ENCODE measurements around the gene CREB5. TPM values are rescaled to one million over a fixed set of nuclear protein-coding genes. Genes with fewer than 3 reads are reported as not detected.

CREB5 gene
- total RNA-seq, 1 experiment from 2014 or later: 1.3 TPM

- H3K9me3 Mint-ChIP-seq: no peaks in the 10 kb centered on the region
- H3K27me3 Mint-ChIP-seq (ENCODE audit: low read depth): no peaks in the 10 kb centered on the region
- TF ChIP-seq ATF3 (CRISPR knock-in tag; conservative IDR thresholded peaks at IDR 0.05) (no peak), SOX15 (CRISPR knock-in tag; IDR thresholded peaks at IDR 0.05) (no peak), HMGA2 (CRISPR knock-in tag; IDR thresholded peaks at IDR 0.05) (no peak), ZNF121 (CRISPR knock-in tag; IDR thresholded peaks at IDR 0.05) (no peak), NFE2L1 (CRISPR knock-in tag; IDR thresholded peaks at IDR 0.05) (no peak), NFATC4 (CRISPR knock-in tag; IDR thresholded peaks at IDR 0.05) (no peak), ZNF317 (CRISPR knock-in tag; IDR thresholded peaks at IDR 0.05; ENCODE audit: borderline replicate concordance, low read depth) (no peak), OVOL2 (CRISPR knock-in tag; IDR thresholded peaks at IDR 0.05; ENCODE audit: borderline replicate concordance) (no peak)
- TF ChIP-seq, protein P1, sequence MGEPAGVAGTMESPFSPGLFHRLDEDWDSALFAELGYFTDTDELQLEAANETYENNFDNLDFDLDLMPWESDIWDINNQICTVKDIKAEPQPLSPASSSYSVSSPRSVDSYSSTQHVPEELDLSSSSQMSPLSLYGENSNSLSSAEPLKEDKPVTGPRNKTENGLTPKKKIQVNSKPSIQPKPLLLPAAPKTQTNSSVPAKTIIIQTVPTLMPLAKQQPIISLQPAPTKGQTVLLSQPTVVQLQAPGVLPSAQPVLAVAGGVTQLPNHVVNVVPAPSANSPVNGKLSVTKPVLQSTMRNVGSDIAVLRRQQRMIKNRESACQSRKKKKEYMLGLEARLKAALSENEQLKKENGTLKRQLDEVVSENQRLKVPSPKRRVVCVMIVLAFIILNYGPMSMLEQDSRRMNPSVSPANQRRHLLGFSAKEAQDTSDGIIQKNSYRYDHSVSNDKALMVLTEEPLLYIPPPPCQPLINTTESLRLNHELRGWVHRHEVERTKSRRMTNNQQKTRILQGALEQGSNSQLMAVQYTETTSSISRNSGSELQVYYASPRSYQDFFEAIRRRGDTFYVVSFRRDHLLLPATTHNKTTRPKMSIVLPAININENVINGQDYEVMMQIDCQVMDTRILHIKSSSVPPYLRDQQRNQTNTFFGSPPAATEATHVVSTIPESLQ (CRISPR knock-in tag; IDR thresholded peaks at IDR 0.05): no peak
- TF ChIP-seq, protein P2, sequence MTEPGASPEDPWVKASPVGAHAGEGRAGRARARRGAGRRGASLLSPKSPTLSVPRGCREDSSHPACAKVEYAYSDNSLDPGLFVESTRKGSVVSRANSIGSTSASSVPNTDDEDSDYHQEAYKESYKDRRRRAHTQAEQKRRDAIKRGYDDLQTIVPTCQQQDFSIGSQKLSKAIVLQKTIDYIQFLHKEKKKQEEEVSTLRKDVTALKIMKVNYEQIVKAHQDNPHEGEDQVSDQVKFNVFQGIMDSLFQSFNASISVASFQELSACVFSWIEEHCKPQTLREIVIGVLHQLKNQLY (CRISPR knock-in tag; IDR thresholded peaks at IDR 0.05): no peak
- no peaks in the 10 kb centered on the region for H3K36me3 Mint-ChIP-seq
- H3K27ac Mint-ChIP-seq: no peak overlapping the region
- ChIA-PET CTCF (interaction anchor here (1.6 kb wide), 1 partner anchor 9 kb away, joined by 4 read pairs; no protein-coding TSS in a partner anchor), POLR2A (no interaction called here)
- DNase-seq (ENCODE audit: low spot score) (no peak), ATAC-seq (no peak)
- H3K4me3 Mint-ChIP-seq: no peak overlapping the region
- peaks cover 4% of the 10 kb centered on the region for H3K4me1 Mint-ChIP-seq
Measured at GRCh38 chr7:28382144-28382543, 30.2 kb upstream of the CREB5 start.

GRCh38 chr7:28383975-28384374 lies 28.3 kb upstream of the CREB5 start:
- TF ChIP-seq CREB1 (CRISPR knock-in tag; IDR thresholded peaks at IDR 0.05): no peak
- no peak for TF ChIP-seq HMGA2 (CRISPR knock-in tag; IDR thresholded peaks at IDR 0.05)
- no peak for TF ChIP-seq ESRRA (CRISPR knock-in tag; IDR thresholded peaks at IDR 0.05; ENCODE audit: borderline replicate concordance)
- TF ChIP-seq ATF3 (CRISPR knock-in tag; conservative IDR thresholded peaks at IDR 0.05): no peak
- TF ChIP-seq, protein P3, sequence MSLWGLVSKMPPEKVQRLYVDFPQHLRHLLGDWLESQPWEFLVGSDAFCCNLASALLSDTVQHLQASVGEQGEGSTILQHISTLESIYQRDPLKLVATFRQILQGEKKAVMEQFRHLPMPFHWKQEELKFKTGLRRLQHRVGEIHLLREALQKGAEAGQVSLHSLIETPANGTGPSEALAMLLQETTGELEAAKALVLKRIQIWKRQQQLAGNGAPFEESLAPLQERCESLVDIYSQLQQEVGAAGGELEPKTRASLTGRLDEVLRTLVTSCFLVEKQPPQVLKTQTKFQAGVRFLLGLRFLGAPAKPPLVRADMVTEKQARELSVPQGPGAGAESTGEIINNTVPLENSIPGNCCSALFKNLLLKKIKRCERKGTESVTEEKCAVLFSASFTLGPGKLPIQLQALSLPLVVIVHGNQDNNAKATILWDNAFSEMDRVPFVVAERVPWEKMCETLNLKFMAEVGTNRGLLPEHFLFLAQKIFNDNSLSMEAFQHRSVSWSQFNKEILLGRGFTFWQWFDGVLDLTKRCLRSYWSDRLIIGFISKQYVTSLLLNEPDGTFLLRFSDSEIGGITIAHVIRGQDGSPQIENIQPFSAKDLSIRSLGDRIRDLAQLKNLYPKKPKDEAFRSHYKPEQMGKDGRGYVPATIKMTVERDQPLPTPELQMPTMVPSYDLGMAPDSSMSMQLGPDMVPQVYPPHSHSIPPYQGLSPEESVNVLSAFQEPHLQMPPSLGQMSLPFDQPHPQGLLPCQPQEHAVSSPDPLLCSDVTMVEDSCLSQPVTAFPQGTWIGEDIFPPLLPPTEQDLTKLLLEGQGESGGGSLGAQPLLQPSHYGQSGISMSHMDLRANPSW (CRISPR knock-in tag; conservative IDR thresholded peaks at IDR 0.05; ENCODE audit: low read depth): no peak
- TF ChIP-seq JUN (CRISPR knock-in tag; IDR thresholded peaks at IDR 0.05): no peak
- no peak for TF ChIP-seq GTF2I (CRISPR knock-in tag; conservative IDR thresholded peaks at IDR 0.05)
- no peak for TF ChIP-seq TEAD1 (CRISPR knock-in tag; IDR thresholded peaks at IDR 0.05)
- no peak for TF ChIP-seq FOXK1 (CRISPR knock-in tag; IDR thresholded peaks at IDR 0.05)
- TF ChIP-seq, protein P4, sequence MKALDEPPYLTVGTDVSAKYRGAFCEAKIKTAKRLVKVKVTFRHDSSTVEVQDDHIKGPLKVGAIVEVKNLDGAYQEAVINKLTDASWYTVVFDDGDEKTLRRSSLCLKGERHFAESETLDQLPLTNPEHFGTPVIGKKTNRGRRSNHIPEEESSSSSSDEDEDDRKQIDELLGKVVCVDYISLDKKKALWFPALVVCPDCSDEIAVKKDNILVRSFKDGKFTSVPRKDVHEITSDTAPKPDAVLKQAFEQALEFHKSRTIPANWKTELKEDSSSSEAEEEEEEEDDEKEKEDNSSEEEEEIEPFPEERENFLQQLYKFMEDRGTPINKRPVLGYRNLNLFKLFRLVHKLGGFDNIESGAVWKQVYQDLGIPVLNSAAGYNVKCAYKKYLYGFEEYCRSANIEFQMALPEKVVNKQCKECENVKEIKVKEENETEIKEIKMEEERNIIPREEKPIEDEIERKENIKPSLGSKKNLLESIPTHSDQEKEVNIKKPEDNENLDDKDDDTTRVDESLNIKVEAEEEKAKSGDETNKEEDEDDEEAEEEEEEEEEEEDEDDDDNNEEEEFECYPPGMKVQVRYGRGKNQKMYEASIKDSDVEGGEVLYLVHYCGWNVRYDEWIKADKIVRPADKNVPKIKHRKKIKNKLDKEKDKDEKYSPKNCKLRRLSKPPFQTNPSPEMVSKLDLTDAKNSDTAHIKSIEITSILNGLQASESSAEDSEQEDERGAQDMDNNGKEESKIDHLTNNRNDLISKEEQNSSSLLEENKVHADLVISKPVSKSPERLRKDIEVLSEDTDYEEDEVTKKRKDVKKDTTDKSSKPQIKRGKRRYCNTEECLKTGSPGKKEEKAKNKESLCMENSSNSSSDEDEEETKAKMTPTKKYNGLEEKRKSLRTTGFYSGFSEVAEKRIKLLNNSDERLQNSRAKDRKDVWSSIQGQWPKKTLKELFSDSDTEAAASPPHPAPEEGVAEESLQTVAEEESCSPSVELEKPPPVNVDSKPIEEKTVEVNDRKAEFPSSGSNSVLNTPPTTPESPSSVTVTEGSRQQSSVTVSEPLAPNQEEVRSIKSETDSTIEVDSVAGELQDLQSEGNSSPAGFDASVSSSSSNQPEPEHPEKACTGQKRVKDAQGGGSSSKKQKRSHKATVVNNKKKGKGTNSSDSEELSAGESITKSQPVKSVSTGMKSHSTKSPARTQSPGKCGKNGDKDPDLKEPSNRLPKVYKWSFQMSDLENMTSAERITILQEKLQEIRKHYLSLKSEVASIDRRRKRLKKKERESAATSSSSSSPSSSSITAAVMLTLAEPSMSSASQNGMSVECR (CRISPR knock-in tag; IDR thresholded peaks at IDR 0.05; ENCODE audit: borderline replicate concordance): no peak
- no peak for TF ChIP-seq ZBTB21 (CRISPR knock-in tag; IDR thresholded peaks at IDR 0.05; ENCODE audit: borderline replicate concordance)
- TF ChIP-seq, protein P5, sequence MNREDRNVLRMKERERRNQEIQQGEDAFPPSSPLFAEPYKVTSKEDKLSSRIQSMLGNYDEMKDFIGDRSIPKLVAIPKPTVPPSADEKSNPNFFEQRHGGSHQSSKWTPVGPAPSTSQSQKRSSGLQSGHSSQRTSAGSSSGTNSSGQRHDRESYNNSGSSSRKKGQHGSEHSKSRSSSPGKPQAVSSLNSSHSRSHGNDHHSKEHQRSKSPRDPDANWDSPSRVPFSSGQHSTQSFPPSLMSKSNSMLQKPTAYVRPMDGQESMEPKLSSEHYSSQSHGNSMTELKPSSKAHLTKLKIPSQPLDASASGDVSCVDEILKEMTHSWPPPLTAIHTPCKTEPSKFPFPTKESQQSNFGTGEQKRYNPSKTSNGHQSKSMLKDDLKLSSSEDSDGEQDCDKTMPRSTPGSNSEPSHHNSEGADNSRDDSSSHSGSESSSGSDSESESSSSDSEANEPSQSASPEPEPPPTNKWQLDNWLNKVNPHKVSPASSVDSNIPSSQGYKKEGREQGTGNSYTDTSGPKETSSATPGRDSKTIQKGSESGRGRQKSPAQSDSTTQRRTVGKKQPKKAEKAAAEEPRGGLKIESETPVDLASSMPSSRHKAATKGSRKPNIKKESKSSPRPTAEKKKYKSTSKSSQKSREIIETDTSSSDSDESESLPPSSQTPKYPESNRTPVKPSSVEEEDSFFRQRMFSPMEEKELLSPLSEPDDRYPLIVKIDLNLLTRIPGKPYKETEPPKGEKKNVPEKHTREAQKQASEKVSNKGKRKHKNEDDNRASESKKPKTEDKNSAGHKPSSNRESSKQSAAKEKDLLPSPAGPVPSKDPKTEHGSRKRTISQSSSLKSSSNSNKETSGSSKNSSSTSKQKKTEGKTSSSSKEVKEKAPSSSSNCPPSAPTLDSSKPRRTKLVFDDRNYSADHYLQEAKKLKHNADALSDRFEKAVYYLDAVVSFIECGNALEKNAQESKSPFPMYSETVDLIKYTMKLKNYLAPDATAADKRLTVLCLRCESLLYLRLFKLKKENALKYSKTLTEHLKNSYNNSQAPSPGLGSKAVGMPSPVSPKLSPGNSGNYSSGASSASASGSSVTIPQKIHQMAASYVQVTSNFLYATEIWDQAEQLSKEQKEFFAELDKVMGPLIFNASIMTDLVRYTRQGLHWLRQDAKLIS (CRISPR knock-in tag; IDR thresholded peaks at IDR 0.05; ENCODE audit: borderline replicate concordance): no peak
- TF ChIP-seq RORB (CRISPR knock-in tag; IDR thresholded peaks at IDR 0.05): no peak
- TF ChIP-seq NFE2L1 (CRISPR knock-in tag; IDR thresholded peaks at IDR 0.05): no peak
- TF ChIP-seq SMAD3 (CRISPR knock-in tag; IDR thresholded peaks at IDR 0.05; ENCODE audit: borderline replicate concordance): no peak
- Mint-ChIP-seq H3K27me3 (ENCODE audit: low read depth) (no peaks in the 10 kb centered on the region), H3K36me3 (no peaks in the 10 kb centered on the region), H3K4me3 (no peak overlapping the region), H3K27ac (no peak overlapping the region), H3K9me3 (no peaks in the 10 kb centered on the region), H3K4me1 (peaks cover 4% of the 10 kb centered on the region)
- ChIA-PET POLR2A (no interaction called here), CTCF (no interaction called here)
- DNase-seq (ENCODE audit: low spot score): no peak
- ATAC-seq: no peak
